GM18907 (cell line): Measurements from ENCODE around the gene KCNQ1.

ENCODE experiments used
- ATAC-seq: cut with Tn5 transposase; IDR thresholded peaks from one replicate; pipeline ENCODE4 v1.9.1; 2021; ENCODE audit warnings: mild to moderate bottlenecking, moderate library complexity; ENCODE audit not compliant: unreplicated experiment

KCNQ1 gene

GRCh38 chr11:2549080-2549479 lies 104.3 kb downstream of the KCNQ1 start:
- ATAC-seq, result no peak

- no peak for ATAC-seq
Observed at GRCh38 chr11:2549491-2549875, 104.7 kb downstream of the KCNQ1 start.

- no peak for ATAC-seq
Observed at GRCh38 chr11:2549876-2550605, 105.2 kb downstream of the KCNQ1 start.

- no peak for ATAC-seq
Observed at GRCh38 chr11:2550606-2550970, 105.8 kb downstream of the KCNQ1 start.

GRCh38 chr11:2551131-2551530 lies 106.3 kb downstream of the KCNQ1 start:
- ATAC-seq, result no peak

GRCh38 chr11:2552210-2552609 lies 107.4 kb downstream of the KCNQ1 start:
- ATAC-seq, result no peak

GRCh38 chr11:2553198-2553597 lies 108.4 kb downstream of the KCNQ1 start:
- no peak for ATAC-seq

- no peak for ATAC-seq
Observed at GRCh38 chr11:2553886-2554285, 109.1 kb downstream of the KCNQ1 start.

- no peak for ATAC-seq
Observed at GRCh38 chr11:2554338-2555207, 109.8 kb downstream of the KCNQ1 start.

GRCh38 chr11:2555336-2555735 lies 110.5 kb downstream of the KCNQ1 start:
- no peak for ATAC-seq

GRCh38 chr11:2555891-2556290 lies 111.1 kb downstream of the KCNQ1 start:
- no peak for ATAC-seq

GRCh38 chr11:2557381-2557780 lies 112.6 kb downstream of the KCNQ1 start:
- ATAC-seq, result no peak

GRCh38 chr11:2558397-2558796 lies 113.6 kb downstream of the KCNQ1 start:
- no peak for ATAC-seq

- no peak for ATAC-seq
Observed at GRCh38 chr11:2558861-2559526, 114.2 kb downstream of the KCNQ1 start.

- no peak for ATAC-seq
Observed at GRCh38 chr11:2559527-2560311, 114.9 kb downstream of the KCNQ1 start.

GRCh38 chr11:2561696-2562581 lies 117.1 kb downstream of the KCNQ1 start:
- no peak for ATAC-seq

- no peak for ATAC-seq
Observed at GRCh38 chr11:2562890-2563212, 118.0 kb downstream of the KCNQ1 start.

GRCh38 chr11:2563213-2564007 lies 118.6 kb downstream of the KCNQ1 start:
- ATAC-seq, result no peak

GRCh38 chr11:2564008-2564530 lies 119.3 kb downstream of the KCNQ1 start:
- ATAC-seq, result no peak
